ENCODE data around the gene KCND2.

KCND2 gene

GRCh38 chr7:120600607-120601006 lies 327.6 kb downstream of the KCND2 start:
- H3K27ac ChIP-seq (ENCODE audit: low read length), result no peak overlapping the region
- no peaks in the 10 kb centered on the region for H3K4me1 ChIP-seq (ENCODE audit: control insufficient read depth, low read depth, low read length)
- no peaks in the 10 kb centered on the region for H3K9me3 ChIP-seq (ENCODE audit: control insufficient read depth, low read depth, low read length)
- no peaks in the 10 kb centered on the region for H3K27me3 ChIP-seq (ENCODE audit: control insufficient read depth, insufficient read depth, low read length)
- no peaks in the 10 kb centered on the region for H3K36me3 ChIP-seq (ENCODE audit: control insufficient read depth, low read depth, low read length)
- no peak overlapping the region for H3K9ac ChIP-seq (ENCODE audit: low read length)
- H3K4me3 ChIP-seq (ENCODE audit: low read length), result no peak overlapping the region

GRCh38 chr7:120603366-120603765 lies 330.4 kb downstream of the KCND2 start:
- no peaks in the 10 kb centered on the region for H3K36me3 ChIP-seq (ENCODE audit: control insufficient read depth, low read depth, low read length)
- no peak overlapping the region for H3K4me3 ChIP-seq (ENCODE audit: low read length)
- H3K27me3 ChIP-seq (ENCODE audit: control insufficient read depth, insufficient read depth, low read length), result no peaks in the 10 kb centered on the region
- H3K9me3 ChIP-seq (ENCODE audit: control insufficient read depth, low read depth, low read length), result no peaks in the 10 kb centered on the region
- H3K9ac ChIP-seq (ENCODE audit: low read length), result no peak overlapping the region
- no peak overlapping the region for H3K27ac ChIP-seq (ENCODE audit: low read length)
- no peaks in the 10 kb centered on the region for H3K4me1 ChIP-seq (ENCODE audit: control insufficient read depth, low read depth, low read length)

- H3K4me1 ChIP-seq (ENCODE audit: control insufficient read depth, low read depth, low read length), result no peaks in the 10 kb centered on the region
These were observed 336.3 kb downstream of the KCND2 start for GRCh38 chr7:120609136-120609753.

GRCh38 chr7:120611975-120612374 lies 339.0 kb downstream of the KCND2 start:
- no peak overlapping the region for H3K9ac ChIP-seq (ENCODE audit: low read length)
- H3K36me3 ChIP-seq (ENCODE audit: control insufficient read depth, low read depth, low read length), result no peaks in the 10 kb centered on the region
- no peaks in the 10 kb centered on the region for H3K27me3 ChIP-seq (ENCODE audit: control insufficient read depth, insufficient read depth, low read length)
- H3K27ac ChIP-seq (ENCODE audit: low read length), result no peak overlapping the region
- no peaks in the 10 kb centered on the region for H3K4me1 ChIP-seq (ENCODE audit: control insufficient read depth, low read depth, low read length)
- H3K9me3 ChIP-seq (ENCODE audit: control insufficient read depth, low read depth, low read length), result no peaks in the 10 kb centered on the region
- H3K4me3 ChIP-seq (ENCODE audit: low read length), result no peak overlapping the region

More at GRCh38 chr7:120609136-120609753, 336.3 kb downstream of the KCND2 start:
- Histone ChIP-seq H3K4me3 (ENCODE audit: low read length) (no peak overlapping the region), H3K27ac (ENCODE audit: low read length) (no peak overlapping the region), H3K27me3 (ENCODE audit: control insufficient read depth, insufficient read depth, low read length) (no peaks in the 10 kb centered on the region), H3K36me3 (ENCODE audit: control insufficient read depth, low read depth, low read length) (no peaks in the 10 kb centered on the region), H3K9ac (ENCODE audit: low read length) (no peak overlapping the region), H3K9me3 (ENCODE audit: control insufficient read depth, low read depth, low read length) (no peaks in the 10 kb centered on the region)

GRCh38 chr7:120615703-120616102 lies 342.7 kb downstream of the KCND2 start:
- Histone ChIP-seq H3K9ac (ENCODE audit: low read length) (no peak overlapping the region), H3K27ac (ENCODE audit: low read length) (no peak overlapping the region), H3K4me3 (ENCODE audit: low read length) (no peak overlapping the region)

GRCh38 chr7:120617275-120617674 lies 344.3 kb downstream of the KCND2 start:
- Histone ChIP-seq H3K27me3 (ENCODE audit: control insufficient read depth, insufficient read depth, low read length) (no peaks in the 10 kb centered on the region), H3K9me3 (ENCODE audit: control insufficient read depth, low read depth, low read length) (no peaks in the 10 kb centered on the region), H3K27ac (ENCODE audit: low read length) (no peak overlapping the region), H3K9ac (ENCODE audit: low read length) (no peak overlapping the region), H3K4me1 (ENCODE audit: control insufficient read depth, low read depth, low read length) (no peaks in the 10 kb centered on the region), H3K36me3 (ENCODE audit: control insufficient read depth, low read depth, low read length) (no peaks in the 10 kb centered on the region), H3K4me3 (ENCODE audit: low read length) (no peak overlapping the region)

More at GRCh38 chr7:120615703-120616102, 342.7 kb downstream of the KCND2 start:
- no peaks in the 10 kb centered on the region for H3K9me3 ChIP-seq (ENCODE audit: control insufficient read depth, low read depth, low read length)
- H3K4me1 ChIP-seq (ENCODE audit: control insufficient read depth, low read depth, low read length), result no peaks in the 10 kb centered on the region
- no peaks in the 10 kb centered on the region for H3K36me3 ChIP-seq (ENCODE audit: control insufficient read depth, low read depth, low read length)
- no peaks in the 10 kb centered on the region for H3K27me3 ChIP-seq (ENCODE audit: control insufficient read depth, insufficient read depth, low read length)

- Histone ChIP-seq H3K9me3 (ENCODE audit: control insufficient read depth, low read depth, low read length) (no peaks in the 10 kb centered on the region), H3K36me3 (ENCODE audit: control insufficient read depth, low read depth, low read length) (no peaks in the 10 kb centered on the region), H3K27me3 (ENCODE audit: control insufficient read depth, insufficient read depth, low read length) (no peaks in the 10 kb centered on the region), H3K9ac (ENCODE audit: low read length) (no peak overlapping the region), H3K27ac (ENCODE audit: low read length) (no peak overlapping the region), H3K4me3 (ENCODE audit: low read length) (no peak overlapping the region), H3K4me1 (ENCODE audit: control insufficient read depth, low read depth, low read length) (no peaks in the 10 kb centered on the region)
These were observed 355.3 kb downstream of the KCND2 start for GRCh38 chr7:120628251-120628650.

- no peaks in the 10 kb centered on the region for H3K27me3 ChIP-seq (ENCODE audit: control insufficient read depth, insufficient read depth, low read length)
- H3K4me3 ChIP-seq (ENCODE audit: low read length), result no peak overlapping the region
- no peak overlapping the region for H3K27ac ChIP-seq (ENCODE audit: low read length)
- no peak overlapping the region for H3K9ac ChIP-seq (ENCODE audit: low read length)
- H3K36me3 ChIP-seq (ENCODE audit: control insufficient read depth, low read depth, low read length), result no peaks in the 10 kb centered on the region
- no peaks in the 10 kb centered on the region for H3K9me3 ChIP-seq (ENCODE audit: control insufficient read depth, low read depth, low read length)
- H3K4me1 ChIP-seq (ENCODE audit: control insufficient read depth, low read depth, low read length), result no peaks in the 10 kb centered on the region
These were observed 366.9 kb downstream of the KCND2 start for GRCh38 chr7:120639884-120640283.

GRCh38 chr7:120645966-120646365 lies 373.0 kb downstream of the KCND2 start:
- H3K27me3 ChIP-seq (ENCODE audit: control insufficient read depth, insufficient read depth, low read length), result no peaks in the 10 kb centered on the region
- no peaks in the 10 kb centered on the region for H3K36me3 ChIP-seq (ENCODE audit: control insufficient read depth, low read depth, low read length)
- no peak overlapping the region for H3K27ac ChIP-seq (ENCODE audit: low read length)
- H3K4me3 ChIP-seq (ENCODE audit: low read length), result no peak overlapping the region
- no peaks in the 10 kb centered on the region for H3K9me3 ChIP-seq (ENCODE audit: control insufficient read depth, low read depth, low read length)
- no peak overlapping the region for H3K9ac ChIP-seq (ENCODE audit: low read length)
- H3K4me1 ChIP-seq (ENCODE audit: control insufficient read depth, low read depth, low read length), result no peaks in the 10 kb centered on the region

- Histone ChIP-seq H3K27ac (ENCODE audit: low read length) (no peak overlapping the region), H3K4me3 (ENCODE audit: low read length) (no peak overlapping the region)
These were observed 381.3 kb downstream of the KCND2 start for GRCh38 chr7:120654241-120654640.

GRCh38 chr7:120658516-120658915 lies 385.5 kb downstream of the KCND2 start:
- no peak overlapping the region for H3K4me3 ChIP-seq (ENCODE audit: low read length)
- H3K36me3 ChIP-seq (ENCODE audit: control insufficient read depth, low read depth, low read length), result no peaks in the 10 kb centered on the region
- H3K27ac ChIP-seq (ENCODE audit: low read length), result no peak overlapping the region
- no peaks in the 10 kb centered on the region for H3K4me1 ChIP-seq (ENCODE audit: control insufficient read depth, low read depth, low read length)
- no peak overlapping the region for H3K9ac ChIP-seq (ENCODE audit: low read length)
- no peaks in the 10 kb centered on the region for H3K27me3 ChIP-seq (ENCODE audit: control insufficient read depth, insufficient read depth, low read length)
- no peaks in the 10 kb centered on the region for H3K9me3 ChIP-seq (ENCODE audit: control insufficient read depth, low read depth, low read length)

More at GRCh38 chr7:120654241-120654640, 381.3 kb downstream of the KCND2 start:
- Histone ChIP-seq H3K36me3 (ENCODE audit: control insufficient read depth, low read depth, low read length) (no peaks in the 10 kb centered on the region), H3K9ac (ENCODE audit: low read length) (no peak overlapping the region), H3K27me3 (ENCODE audit: control insufficient read depth, insufficient read depth, low read length) (no peaks in the 10 kb centered on the region), H3K4me1 (ENCODE audit: control insufficient read depth, low read depth, low read length) (no peaks in the 10 kb centered on the region), H3K9me3 (ENCODE audit: control insufficient read depth, low read depth, low read length) (peaks cover 2% of the 10 kb centered on the region)

GRCh38 chr7:120662291-120662690 lies 389.3 kb downstream of the KCND2 start:
- Histone ChIP-seq H3K4me3 (ENCODE audit: low read length) (no peak overlapping the region), H3K9ac (ENCODE audit: low read length) (no peak overlapping the region), H3K4me1 (ENCODE audit: control insufficient read depth, low read depth, low read length) (no peaks in the 10 kb centered on the region), H3K27me3 (ENCODE audit: control insufficient read depth, insufficient read depth, low read length) (no peaks in the 10 kb centered on the region), H3K9me3 (ENCODE audit: control insufficient read depth, low read depth, low read length) (no peaks in the 10 kb centered on the region), H3K36me3 (ENCODE audit: control insufficient read depth, low read depth, low read length) (no peaks in the 10 kb centered on the region), H3K27ac (ENCODE audit: low read length) (no peak overlapping the region)
